ENCODE data around the gene STARD8.
A peak's percentile ranks its signal among the peaks of the same experiment; 100 is the strongest.
"Not testable (repeated sequence)": the region's sequence is repeated elsewhere in the genome, so short reads cannot be mapped to it uniquely, and the experiment has no call there.

Gene STARD8

GRCh38 chrX:68648960-68649359 lies 1.5 kb downstream of the STARD8 start:
- H3K27me3 Mint-ChIP-seq, result peaks cover 33% of the 10 kb centered on the region
- H3K9me3 Mint-ChIP-seq, result no peaks in the 10 kb centered on the region
- no peak overlapping the region for H3K4me3 Mint-ChIP-seq
- intact Hi-C loops (cut with micrococcal nuclease), result no loop called here
- H3K36me3 Mint-ChIP-seq (ENCODE audit: low read depth), result no peaks in the 10 kb centered on the region
- peaks cover 6% of the 10 kb centered on the region for H3K4me1 Mint-ChIP-seq (ENCODE audit: low read depth)
- no peak overlapping the region for H3K27ac Mint-ChIP-seq

GRCh38 chrX:68650491-68650890 lies 3.0 kb downstream of the STARD8 start:
- no peaks in the 10 kb centered on the region for H3K9me3 Mint-ChIP-seq
- peaks cover 6% of the 10 kb centered on the region for H3K4me1 Mint-ChIP-seq (ENCODE audit: low read depth)
- H3K27me3 Mint-ChIP-seq, result peaks cover 33% of the 10 kb centered on the region
- no peak overlapping the region for H3K27ac Mint-ChIP-seq
- no peak overlapping the region for H3K4me3 Mint-ChIP-seq
- intact Hi-C loops (cut with micrococcal nuclease), result no loop called here
- H3K36me3 Mint-ChIP-seq (ENCODE audit: low read depth), result no peaks in the 10 kb centered on the region

GRCh38 chrX:68651110-68651509 lies 3.6 kb downstream of the STARD8 start:
- H3K4me1 Mint-ChIP-seq (ENCODE audit: low read depth), result peaks cover 6% of the 10 kb centered on the region
- H3K36me3 Mint-ChIP-seq (ENCODE audit: low read depth), result no peaks in the 10 kb centered on the region
- intact Hi-C loops (cut with micrococcal nuclease), result no loop called here
- no peak overlapping the region for H3K4me3 Mint-ChIP-seq
- peaks cover 30% of the 10 kb centered on the region for H3K27me3 Mint-ChIP-seq
- H3K9me3 Mint-ChIP-seq, result no peaks in the 10 kb centered on the region
- no peak overlapping the region for H3K27ac Mint-ChIP-seq

GRCh38 chrX:68652326-68653170 lies 5.1 kb downstream of the STARD8 start:
- H3K27me3 Mint-ChIP-seq, result peaks cover 18% of the 10 kb centered on the region
- no peaks in the 10 kb centered on the region for H3K9me3 Mint-ChIP-seq
- H3K27ac Mint-ChIP-seq, result no peak overlapping the region
- no peaks in the 10 kb centered on the region for H3K36me3 Mint-ChIP-seq (ENCODE audit: low read depth)
- intact Hi-C loops (cut with micrococcal nuclease), result no loop called here
- H3K4me1 Mint-ChIP-seq (ENCODE audit: low read depth), result peaks cover 6% of the 10 kb centered on the region
- no peak overlapping the region for H3K4me3 Mint-ChIP-seq

DNA sequence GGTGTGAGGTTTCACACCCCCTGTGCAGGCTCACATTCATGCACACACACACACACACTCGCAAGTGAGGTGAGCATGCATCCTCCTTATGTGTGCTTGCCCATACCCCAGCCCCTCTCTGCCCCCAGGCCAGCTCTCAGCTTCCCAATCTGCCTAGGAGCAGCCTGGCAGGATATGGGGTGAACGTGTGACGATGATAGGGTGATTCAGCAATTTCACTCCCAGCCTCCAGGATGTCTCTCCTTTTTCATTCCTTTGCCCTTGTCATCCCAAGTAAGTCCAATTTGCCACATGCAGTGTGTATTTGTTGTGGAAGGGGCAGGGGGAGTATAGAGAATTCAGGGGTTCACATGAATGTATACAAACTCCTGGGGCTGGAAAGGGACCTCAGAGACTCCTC lies 7.2 kb downstream of the STARD8 start:
- intact Hi-C loops (cut with micrococcal nuclease), result no loop called here
- H3K9me3 Mint-ChIP-seq, result no peaks in the 10 kb centered on the region
- H3K27ac Mint-ChIP-seq, result no peak overlapping the region
- H3K4me1 Mint-ChIP-seq (ENCODE audit: low read depth), result peaks cover 10% of the 10 kb centered on the region
- H3K27me3 Mint-ChIP-seq, result peaks cover 3% of the 10 kb centered on the region
- no peaks in the 10 kb centered on the region for H3K36me3 Mint-ChIP-seq (ENCODE audit: low read depth)
- H3K4me3 Mint-ChIP-seq, result no peak overlapping the region

DNA sequence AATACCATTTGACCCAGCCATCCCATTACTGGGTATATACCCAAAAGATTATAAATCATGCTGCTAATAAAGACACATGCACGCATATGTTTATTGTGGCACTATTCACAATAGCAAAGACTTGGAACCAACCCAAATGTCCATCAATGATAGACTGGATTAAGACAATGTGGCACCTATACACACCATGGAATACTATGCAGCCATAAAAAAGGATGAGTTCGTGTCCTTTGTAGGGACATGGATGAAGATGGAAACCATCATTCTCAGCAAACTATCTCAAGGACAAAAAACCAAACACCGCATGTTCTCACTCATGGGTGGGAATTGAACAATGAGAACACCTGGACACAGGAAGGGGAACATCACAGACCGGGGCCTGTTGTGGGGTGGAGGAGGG lies 9.0 kb downstream of the STARD8 start:
- H3K36me3 Mint-ChIP-seq (ENCODE audit: low read depth); H3K27me3 Mint-ChIP-seq; H3K9me3 Mint-ChIP-seq; H3K4me3 Mint-ChIP-seq; H3K27ac Mint-ChIP-seq; intact Hi-C loops (cut with micrococcal nuclease): not testable (repeated sequence)
- peaks cover 13% of the 10 kb centered on the region for H3K4me1 Mint-ChIP-seq (ENCODE audit: low read depth)

- Mint-ChIP-seq H3K27me3 (no peaks in the 10 kb centered on the region), H3K4me3 (no peak overlapping the region), H3K4me1 (ENCODE audit: low read depth) (peaks cover 18% of the 10 kb centered on the region), H3K36me3 (ENCODE audit: low read depth) (no peaks in the 10 kb centered on the region), H3K27ac (no peak overlapping the region), H3K9me3 (no peaks in the 10 kb centered on the region)
- intact Hi-C loops (cut with micrococcal nuclease), result no loop called here
Observed at GRCh38 chrX:68658530-68658929, 11.1 kb downstream of the STARD8 start.

GRCh38 chrX:68659385-68659784 lies 11.9 kb downstream of the STARD8 start:
- intact Hi-C loops (cut with micrococcal nuclease), result no loop called here
- no peak overlapping the region for H3K27ac Mint-ChIP-seq
- H3K4me3 Mint-ChIP-seq, result no peak overlapping the region
- H3K4me1 Mint-ChIP-seq (ENCODE audit: low read depth), result peaks cover 23% of the 10 kb centered on the region
- H3K9me3 Mint-ChIP-seq, result no peaks in the 10 kb centered on the region
- no peaks in the 10 kb centered on the region for H3K36me3 Mint-ChIP-seq (ENCODE audit: low read depth)
- H3K27me3 Mint-ChIP-seq, result no peaks in the 10 kb centered on the region

GRCh38 chrX:68659786-68660185 lies 12.3 kb downstream of the STARD8 start:
- Mint-ChIP-seq H3K9me3 (no peaks in the 10 kb centered on the region), H3K27me3 (no peaks in the 10 kb centered on the region), H3K27ac (no peak overlapping the region), H3K4me1 (ENCODE audit: low read depth) (peaks cover 27% of the 10 kb centered on the region), H3K4me3 (no peak overlapping the region), H3K36me3 (ENCODE audit: low read depth) (no peaks in the 10 kb centered on the region)
- intact Hi-C loops (cut with micrococcal nuclease), result loop anchor here (10.0 kb wide), 1 partner anchor 65 kb away; no protein-coding TSS in a partner anchor

GRCh38 chrX:68660746-68661145 lies 13.3 kb downstream of the STARD8 start:
- H3K4me3 Mint-ChIP-seq, result no peak overlapping the region
- intact Hi-C loops (cut with micrococcal nuclease), result loop anchor here (10.0 kb wide), 1 partner anchor 66 kb away; no protein-coding TSS in a partner anchor
- H3K27me3 Mint-ChIP-seq, result no peaks in the 10 kb centered on the region
- H3K36me3 Mint-ChIP-seq (ENCODE audit: low read depth), result no peaks in the 10 kb centered on the region
- H3K9me3 Mint-ChIP-seq, result no peaks in the 10 kb centered on the region
- peaks cover 36% of the 10 kb centered on the region for H3K4me1 Mint-ChIP-seq (ENCODE audit: low read depth)
- peak overlapping the region; percentile 48 for H3K27ac Mint-ChIP-seq

GRCh38 chrX:68665502-68665901 lies 18.0 kb downstream of the STARD8 start:
- no peaks in the 10 kb centered on the region for H3K9me3 Mint-ChIP-seq
- no peaks in the 10 kb centered on the region for H3K27me3 Mint-ChIP-seq
- intact Hi-C loops (cut with micrococcal nuclease), result loop anchor here (10.0 kb wide), 1 partner anchor 71 kb away; no protein-coding TSS in a partner anchor
- peak overlapping the region; percentile 94 for H3K27ac Mint-ChIP-seq
- H3K4me3 Mint-ChIP-seq, result no peak overlapping the region
- no peaks in the 10 kb centered on the region for H3K36me3 Mint-ChIP-seq (ENCODE audit: low read depth)
- H3K4me1 Mint-ChIP-seq (ENCODE audit: low read depth), result peaks cover 47% of the 10 kb centered on the region

- Mint-ChIP-seq H3K27me3 (no peaks in the 10 kb centered on the region), H3K9me3 (no peaks in the 10 kb centered on the region), H3K27ac (peak overlapping the region; percentile 94), H3K4me3 (no peak overlapping the region), H3K4me1 (ENCODE audit: low read depth) (peaks cover 57% of the 10 kb centered on the region), H3K36me3 (ENCODE audit: low read depth) (no peaks in the 10 kb centered on the region)
- intact Hi-C loops (cut with micrococcal nuclease), result loop anchor here (1.0 to 10.0 kb wide), 3 partner anchors 18 to 72 kb away; no protein-coding TSS in a partner anchor
Observed at GRCh38 chrX:68666580-68666979, 19.1 kb downstream of the STARD8 start.

GRCh38 chrX:68669094-68669860 lies 21.8 kb downstream of the STARD8 start:
- Mint-ChIP-seq H3K9me3 (no peaks in the 10 kb centered on the region), H3K4me3 (no peak overlapping the region), H3K36me3 (ENCODE audit: low read depth) (no peaks in the 10 kb centered on the region), H3K4me1 (ENCODE audit: low read depth) (peaks cover 64% of the 10 kb centered on the region), H3K27me3 (no peaks in the 10 kb centered on the region), H3K27ac (peak overlapping the region; percentile 53)
- intact Hi-C loops (cut with micrococcal nuclease), result loop anchor here (10.0 kb wide), 1 partner anchor 74 kb away; no protein-coding TSS in a partner anchor

- Mint-ChIP-seq H3K27ac (peak overlapping the region; percentile 80), H3K27me3 (no peaks in the 10 kb centered on the region), H3K4me3 (no peak overlapping the region), H3K9me3 (no peaks in the 10 kb centered on the region), H3K4me1 (ENCODE audit: low read depth) (peaks cover 59% of the 10 kb centered on the region), H3K36me3 (ENCODE audit: low read depth) (no peaks in the 10 kb centered on the region)
- intact Hi-C loops (cut with micrococcal nuclease), result loop anchor here (10.0 kb wide), 1 partner anchor 75 kb away; no protein-coding TSS in a partner anchor
Observed at GRCh38 chrX:68669871-68670270, 22.4 kb downstream of the STARD8 start.
